ENCODE results near the gene DET1. TPM values are rescaled to one million over a fixed set of nuclear protein-coding genes. Genes with fewer than 3 reads are reported as not detected.
A peak's percentile ranks its signal among the peaks of the same experiment; 100 is the strongest.

DET1 gene
- total and polyA plus RNA-seq, 2 of the 13 experiments (the other 11 are each of a cell fraction or from before 2014, with no cell fraction given): 2.2 to 4.2 TPM

DNA sequence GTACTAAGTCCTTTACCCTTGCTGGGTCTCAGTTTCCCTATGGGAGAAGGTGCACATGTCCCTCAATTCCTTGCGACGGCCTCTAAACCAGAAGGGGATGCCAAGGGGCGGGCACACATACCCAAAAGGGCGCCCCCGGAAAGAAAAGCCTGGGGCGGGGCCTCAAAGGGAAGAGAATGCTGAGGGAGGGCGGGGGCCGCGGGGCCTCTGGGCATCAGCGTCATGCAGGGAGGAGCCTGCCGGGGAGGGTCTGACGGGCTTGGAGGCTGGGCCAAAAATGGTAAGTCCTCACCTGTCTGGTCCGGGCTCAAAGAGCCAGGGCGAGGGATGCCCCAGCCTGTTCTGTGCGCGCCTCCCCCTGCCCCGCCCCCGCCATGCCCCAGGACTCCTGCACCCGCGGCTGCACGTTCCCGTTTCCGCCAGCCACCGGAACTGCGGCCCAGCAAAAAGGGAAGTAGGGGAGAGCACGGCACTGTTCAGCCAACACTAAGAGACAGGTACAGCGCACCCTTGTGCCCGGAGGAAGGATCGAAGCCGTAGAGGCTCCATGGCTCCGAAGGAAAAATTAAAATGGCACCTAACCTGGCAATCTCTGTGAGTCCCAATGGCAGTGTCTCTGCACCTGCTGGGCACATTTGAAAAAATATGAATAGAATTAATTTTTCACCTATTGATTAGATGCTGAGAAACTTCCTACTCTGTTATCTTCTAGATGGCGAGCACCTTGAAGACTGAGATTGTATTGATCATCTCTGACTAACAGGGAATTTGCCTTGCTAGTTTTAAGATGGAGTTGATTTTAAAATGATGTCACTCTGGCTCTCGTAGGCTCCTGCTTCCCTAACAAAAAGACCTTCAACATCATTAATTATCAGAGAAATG is at the start of gene DET1 (continued):
- TF ChIP-seq TBL1XR1 (IDR thresholded peaks at IDR 0.05; ENCODE audit: borderline replicate concordance, low read length, partially characterized antibody): peak; percentile 88
- TF ChIP-seq, protein P1, sequence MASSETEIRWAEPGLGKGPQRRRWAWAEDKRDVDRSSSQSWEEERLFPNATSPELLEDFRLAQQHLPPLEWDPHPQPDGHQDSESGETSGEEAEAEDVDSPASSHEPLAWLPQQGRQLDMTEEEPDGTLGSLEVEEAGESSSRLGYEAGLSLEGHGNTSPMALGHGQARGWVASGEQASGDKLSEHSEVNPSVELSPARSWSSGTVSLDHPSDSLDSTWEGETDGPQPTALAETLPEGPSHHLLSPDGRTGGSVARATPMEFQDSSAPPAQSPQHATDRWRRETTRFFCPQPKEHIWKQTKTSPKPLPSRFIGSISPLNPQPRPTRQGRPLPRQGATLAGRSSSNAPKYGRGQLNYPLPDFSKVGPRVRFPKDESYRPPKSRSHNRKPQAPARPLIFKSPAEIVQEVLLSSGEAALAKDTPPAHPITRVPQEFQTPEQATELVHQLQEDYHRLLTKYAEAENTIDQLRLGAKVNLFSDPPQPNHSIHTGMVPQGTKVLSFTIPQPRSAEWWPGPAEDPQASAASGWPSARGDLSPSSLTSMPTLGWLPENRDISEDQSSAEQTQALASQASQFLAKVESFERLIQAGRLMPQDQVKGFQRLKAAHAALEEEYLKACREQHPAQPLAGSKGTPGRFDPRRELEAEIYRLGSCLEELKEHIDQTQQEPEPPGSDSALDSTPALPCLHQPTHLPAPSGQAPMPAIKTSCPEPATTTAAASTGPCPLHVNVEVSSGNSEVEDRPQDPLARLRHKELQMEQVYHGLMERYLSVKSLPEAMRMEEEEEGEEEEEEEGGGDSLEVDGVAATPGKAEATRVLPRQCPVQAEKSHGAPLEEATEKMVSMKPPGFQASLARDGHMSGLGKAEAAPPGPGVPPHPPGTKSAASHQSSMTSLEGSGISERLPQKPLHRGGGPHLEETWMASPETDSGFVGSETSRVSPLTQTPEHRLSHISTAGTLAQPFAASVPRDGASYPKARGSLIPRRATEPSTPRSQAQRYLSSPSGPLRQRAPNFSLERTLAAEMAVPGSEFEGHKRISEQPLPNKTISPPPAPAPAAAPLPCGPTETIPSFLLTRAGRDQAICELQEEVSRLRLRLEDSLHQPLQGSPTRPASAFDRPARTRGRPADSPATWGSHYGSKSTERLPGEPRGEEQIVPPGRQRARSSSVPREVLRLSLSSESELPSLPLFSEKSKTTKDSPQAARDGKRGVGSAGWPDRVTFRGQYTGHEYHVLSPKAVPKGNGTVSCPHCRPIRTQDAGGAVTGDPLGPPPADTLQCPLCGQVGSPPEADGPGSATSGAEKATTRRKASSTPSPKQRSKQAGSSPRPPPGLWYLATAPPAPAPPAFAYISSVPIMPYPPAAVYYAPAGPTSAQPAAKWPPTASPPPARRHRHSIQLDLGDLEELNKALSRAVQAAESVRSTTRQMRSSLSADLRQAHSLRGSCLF (CRISPR knock-in tag; IDR thresholded peaks at IDR 0.05; ENCODE audit: borderline replicate concordance): no peak
- peak; percentile 94 for TF ChIP-seq THAP11 (CRISPR knock-in tag; IDR thresholded peaks at IDR 0.05)
- TF ChIP-seq SMAD3 (CRISPR knock-in tag; IDR thresholded peaks at IDR 0.05): no peak
- peak; percentile 86 for TF ChIP-seq MIER2 (CRISPR knock-in tag; IDR thresholded peaks at IDR 0.05)
- TF ChIP-seq ZNF180 (CRISPR knock-in tag; IDR thresholded peaks at IDR 0.05; ENCODE audit: borderline replicate concordance, low read depth): no peak
- TF ChIP-seq, protein P2, sequence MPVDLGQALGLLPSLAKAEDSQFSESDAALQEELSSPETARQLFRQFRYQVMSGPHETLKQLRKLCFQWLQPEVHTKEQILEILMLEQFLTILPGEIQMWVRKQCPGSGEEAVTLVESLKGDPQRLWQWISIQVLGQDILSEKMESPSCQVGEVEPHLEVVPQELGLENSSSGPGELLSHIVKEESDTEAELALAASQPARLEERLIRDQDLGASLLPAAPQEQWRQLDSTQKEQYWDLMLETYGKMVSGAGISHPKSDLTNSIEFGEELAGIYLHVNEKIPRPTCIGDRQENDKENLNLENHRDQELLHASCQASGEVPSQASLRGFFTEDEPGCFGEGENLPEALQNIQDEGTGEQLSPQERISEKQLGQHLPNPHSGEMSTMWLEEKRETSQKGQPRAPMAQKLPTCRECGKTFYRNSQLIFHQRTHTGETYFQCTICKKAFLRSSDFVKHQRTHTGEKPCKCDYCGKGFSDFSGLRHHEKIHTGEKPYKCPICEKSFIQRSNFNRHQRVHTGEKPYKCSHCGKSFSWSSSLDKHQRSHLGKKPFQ (CRISPR knock-in tag; IDR thresholded peaks at IDR 0.05; ENCODE audit: insufficient replicate concordance): no peak
- no peak for TF ChIP-seq ZNF232 (CRISPR knock-in tag; IDR thresholded peaks at IDR 0.05; ENCODE audit: borderline replicate concordance)
- TF ChIP-seq IKZF4 (CRISPR knock-in tag; IDR thresholded peaks at IDR 0.05; ENCODE audit: borderline replicate concordance, low read depth, not compliant biosample characterization): no peak
- TF ChIP-seq HOXA3 (CRISPR knock-in tag; IDR thresholded peaks at IDR 0.05): peak; percentile 84
- TF ChIP-seq, protein P3, sequence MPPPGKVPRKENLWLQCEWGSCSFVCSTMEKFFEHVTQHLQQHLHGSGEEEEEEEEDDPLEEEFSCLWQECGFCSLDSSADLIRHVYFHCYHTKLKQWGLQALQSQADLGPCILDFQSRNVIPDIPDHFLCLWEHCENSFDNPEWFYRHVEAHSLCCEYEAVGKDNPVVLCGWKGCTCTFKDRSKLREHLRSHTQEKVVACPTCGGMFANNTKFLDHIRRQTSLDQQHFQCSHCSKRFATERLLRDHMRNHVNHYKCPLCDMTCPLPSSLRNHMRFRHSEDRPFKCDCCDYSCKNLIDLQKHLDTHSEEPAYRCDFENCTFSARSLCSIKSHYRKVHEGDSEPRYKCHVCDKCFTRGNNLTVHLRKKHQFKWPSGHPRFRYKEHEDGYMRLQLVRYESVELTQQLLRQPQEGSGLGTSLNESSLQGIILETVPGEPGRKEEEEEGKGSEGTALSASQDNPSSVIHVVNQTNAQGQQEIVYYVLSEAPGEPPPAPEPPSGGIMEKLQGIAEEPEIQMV (CRISPR knock-in tag; IDR thresholded peaks at IDR 0.05; ENCODE audit: low read depth): no peak; the same call in 1 of the 2 replicates
- TF ChIP-seq, protein P4, sequence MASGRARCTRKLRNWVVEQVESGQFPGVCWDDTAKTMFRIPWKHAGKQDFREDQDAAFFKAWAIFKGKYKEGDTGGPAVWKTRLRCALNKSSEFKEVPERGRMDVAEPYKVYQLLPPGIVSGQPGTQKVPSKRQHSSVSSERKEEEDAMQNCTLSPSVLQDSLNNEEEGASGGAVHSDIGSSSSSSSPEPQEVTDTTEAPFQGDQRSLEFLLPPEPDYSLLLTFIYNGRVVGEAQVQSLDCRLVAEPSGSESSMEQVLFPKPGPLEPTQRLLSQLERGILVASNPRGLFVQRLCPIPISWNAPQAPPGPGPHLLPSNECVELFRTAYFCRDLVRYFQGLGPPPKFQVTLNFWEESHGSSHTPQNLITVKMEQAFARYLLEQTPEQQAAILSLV (CRISPR knock-in tag; IDR thresholded peaks at IDR 0.05; ENCODE audit: borderline replicate concordance): no peak
- TF ChIP-seq SALL2 (CRISPR knock-in tag; IDR thresholded peaks at IDR 0.05): no peak
- TF ChIP-seq PCBP1 (IDR thresholded peaks at IDR 0.05; ENCODE audit: borderline replicate concordance, low read depth, low read length): no peak
- TF ChIP-seq, protein P5, sequence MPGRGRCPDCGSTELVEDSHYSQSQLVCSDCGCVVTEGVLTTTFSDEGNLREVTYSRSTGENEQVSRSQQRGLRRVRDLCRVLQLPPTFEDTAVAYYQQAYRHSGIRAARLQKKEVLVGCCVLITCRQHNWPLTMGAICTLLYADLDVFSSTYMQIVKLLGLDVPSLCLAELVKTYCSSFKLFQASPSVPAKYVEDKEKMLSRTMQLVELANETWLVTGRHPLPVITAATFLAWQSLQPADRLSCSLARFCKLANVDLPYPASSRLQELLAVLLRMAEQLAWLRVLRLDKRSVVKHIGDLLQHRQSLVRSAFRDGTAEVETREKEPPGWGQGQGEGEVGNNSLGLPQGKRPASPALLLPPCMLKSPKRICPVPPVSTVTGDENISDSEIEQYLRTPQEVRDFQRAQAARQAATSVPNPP (CRISPR knock-in tag; IDR thresholded peaks at IDR 0.05): no peak
- no peak for TF ChIP-seq RBM22 (optimal IDR thresholded peaks at IDR 0.05; ENCODE audit: low read length)
